ENCODE data around the gene MUS81. TPM values are rescaled to one million over a fixed set of nuclear protein-coding genes. Genes with fewer than 3 reads are reported as not detected.

Gene MUS81
- total RNA-seq, 1 donor from 2014 or later = 36.8 TPM

GRCh38 chr11:65899356-65900124, 39.3 kb downstream of the MUS81 start:
- Mint-ChIP-seq H3K27me3 (ENCODE audit: insufficient read depth, low read depth) (peaks cover 42% of the 10 kb centered on the region), H3K9me3 (no peaks in the 10 kb centered on the region), H3K36me3 (no peaks in the 10 kb centered on the region), H3K27ac (no peak overlapping the region), H3K4me3 (peak overlapping the region; percentile 79), H3K4me1 (peaks cover 20% of the 10 kb centered on the region)
- Histone ChIP-seq H3K4me2 (peak overlapping the region; percentile 77), H3K36me3 (no peaks in the 10 kb centered on the region), H3K79me2 (ENCODE audit: low read depth) (no peaks in the 10 kb centered on the region), H3K27ac (no peak overlapping the region), H3F3A (ENCODE audit: low read depth) (peaks cover 13% of the 10 kb centered on the region), H3K27me3 (peaks cover 86% of the 10 kb centered on the region), H3K9me3 (ENCODE audit: low read depth) (no peaks in the 10 kb centered on the region), H2AFZ (replicated peaks) (peak overlapping the region; percentile 30), H3K9ac (no peak overlapping the region), H3K4me1 (peaks cover 5% of the 10 kb centered on the region), H3K4me3 (peak overlapping the region; percentile 47), H4K20me1 (ENCODE audit: low read depth) (no peaks in the 10 kb centered on the region)
- DNase-seq (ENCODE audit: low spot score) = peak; percentile 45
- TF ChIP-seq CTCF (IDR thresholded peaks at IDR 0.05) (no peak), EZH2phosphoT487 (IDR thresholded peaks at IDR 0.05) (peak; percentile 81), EZH2 (IDR thresholded peaks at IDR 0.05) (peak; percentile 99)

- H3K4me1 Mint-ChIP-seq = peaks cover 20% of the 10 kb centered on the region
- Histone ChIP-seq H4K20me1 (ENCODE audit: low read depth) (no peaks in the 10 kb centered on the region), H3K36me3 (no peaks in the 10 kb centered on the region), H2AFZ (replicated peaks) (peak within 1 kb of the TSS; percentile 30), H3K9ac (no peak within 1 kb of the TSS), H3K79me2 (ENCODE audit: low read depth) (no peaks in the 10 kb centered on the region), H3K27me3 (peaks cover 93% of the 10 kb centered on the region), H3F3A (ENCODE audit: low read depth) (peaks cover 13% of the 10 kb centered on the region), H3K4me3 (peak within 1 kb of the TSS; percentile 47), H3K27ac (no peak within 1 kb of the TSS), H3K9me3 (ENCODE audit: low read depth) (no peaks in the 10 kb centered on the region), H3K4me2 (peak within 1 kb of the TSS; percentile 77), H3K4me1 (peaks cover 5% of the 10 kb centered on the region)
- peaks cover 42% of the 10 kb centered on the region for H3K27me3 Mint-ChIP-seq (ENCODE audit: insufficient read depth, low read depth)
- no peaks in the 10 kb centered on the region for H3K9me3 Mint-ChIP-seq
- peak within 1 kb of the TSS; percentile 79 for H3K4me3 Mint-ChIP-seq
- peak; percentile 84 for DNase-seq (ENCODE audit: low spot score)
- H3K36me3 Mint-ChIP-seq = no peaks in the 10 kb centered on the region
- TF ChIP-seq CTCF (IDR thresholded peaks at IDR 0.05) (no peak), EZH2phosphoT487 (IDR thresholded peaks at IDR 0.05) (peak; percentile 73), EZH2 (IDR thresholded peaks at IDR 0.05) (peak; percentile 87)
- H3K27ac Mint-ChIP-seq = no peak within 1 kb of the TSS
Observed at GRCh38 chr11:65900125-65900898, 40.1 kb downstream of the MUS81 start, which contains the start of gene FOSL1. Gene FOSL1 (minus strand): TSS chr11:65900388. CDS start chr11:65900339, 49 bp downstream.

GRCh38 chr11:65900899-65901180, 40.6 kb downstream of the MUS81 start:
- H3K9me3 Mint-ChIP-seq = no peaks in the 10 kb centered on the region
- H3F3A ChIP-seq (ENCODE audit: low read depth) = peaks cover 13% of the 10 kb centered on the region
- H3K4me1 ChIP-seq = peaks cover 5% of the 10 kb centered on the region
- peak overlapping the region; percentile 47 for H3K4me3 ChIP-seq
- no peak overlapping the region for H3K27ac ChIP-seq
- DNase-seq (ENCODE audit: low spot score) = no peak
- H4K20me1 ChIP-seq (ENCODE audit: low read depth) = no peaks in the 10 kb centered on the region
- peaks cover 20% of the 10 kb centered on the region for H3K4me1 Mint-ChIP-seq
- peaks cover 99% of the 10 kb centered on the region for H3K27me3 ChIP-seq
- peak overlapping the region; percentile 77 for H3K4me2 ChIP-seq
- H3K9ac ChIP-seq = no peak overlapping the region
- no peaks in the 10 kb centered on the region for H3K36me3 Mint-ChIP-seq
- no peaks in the 10 kb centered on the region for H3K79me2 ChIP-seq (ENCODE audit: low read depth)
- no peaks in the 10 kb centered on the region for H3K36me3 ChIP-seq
- H3K9me3 ChIP-seq (ENCODE audit: low read depth) = no peaks in the 10 kb centered on the region
- no peak for TF ChIP-seq CTCF (IDR thresholded peaks at IDR 0.05)
- no peak for TF ChIP-seq EZH2phosphoT487 (IDR thresholded peaks at IDR 0.05)
- TF ChIP-seq EZH2 (IDR thresholded peaks at IDR 0.05) = no peak
- no peak overlapping the region for H3K27ac Mint-ChIP-seq
- H3K4me3 Mint-ChIP-seq = peak overlapping the region; percentile 79
- peaks cover 42% of the 10 kb centered on the region for H3K27me3 Mint-ChIP-seq (ENCODE audit: insufficient read depth, low read depth)
- H2AFZ ChIP-seq (replicated peaks) = no peak overlapping the region
